ENCODE data around the gene TUT1.

TUT1 gene

GRCh38 chr11:62539238-62539925, 51.9 kb downstream of the TUT1 start:
- DNase-seq = peak; percentile 52 to 57

- DNase-seq = no peak
Measured at GRCh38 chr11:62538470-62539237, 52.7 kb downstream of the TUT1 start.

- no peak for DNase-seq
Measured at GRCh38 chr11:62536301-62536957, 54.9 kb downstream of the TUT1 start.

GRCh38 chr11:62535802-62536201, 55.5 kb downstream of the TUT1 start:
- DNase-seq = no peak

GRCh38 chr11:62534779-62535545, 56.4 kb downstream of the TUT1 start:
- DNase-seq = no peak

GRCh38 chr11:62532096-62532495, 59.2 kb downstream of the TUT1 start:
- no peak for DNase-seq
